HEK293T (cell line): ENCODE results near the gene CDK5.

ENCODE experiments used
- BHLHE40 ChIP-seq: fragments of 450-650 bp; IDR thresholded peaks from 2 replicates; pipeline ENCODE4 v1.6.1; 2016; ENCODE audit warnings: mild to moderate bottlenecking, moderate library complexity, borderline replicate concordance
- CTBP1 ChIP-seq: fragments of 450-650 bp; IDR thresholded peaks from 2 replicates; pipeline ENCODE4 v1.6.1; 2016; ENCODE audit warnings: borderline replicate concordance
- L3MBTL2 ChIP-seq: fragments of 450-650 bp; conservative IDR thresholded peaks from 2 replicates; pipeline ENCODE4 v1.6.1; 2016; ENCODE audit warnings: mild to moderate bottlenecking
- SP1 ChIP-seq: fragments of 450-650 bp; IDR thresholded peaks from 2 replicates; pipeline ENCODE4 v1.6.1; 2017
- SUZ12 ChIP-seq: fragments of 450-650 bp; IDR thresholded peaks from 2 replicates; pipeline ENCODE4 v1.6.1; 2016; ENCODE audit warnings: mild to moderate bottlenecking
- TARDBP ChIP-seq: fragments of 450-650 bp; IDR thresholded peaks from 2 replicates; pipeline ENCODE4 v1.6.1; 2016

GRCh38 chr7:151061213-151062110, 3.8 kb upstream of the CDK5 start:
- TF ChIP-seq L3MBTL2 (no peak), TARDBP (no peak), CTBP1 (no peak), SP1 (no peak), SUZ12 (no peak), BHLHE40 (no peak)
